Measurements from ENCODE around the gene SHF. TPM values are rescaled to one million over a fixed set of nuclear protein-coding genes. Genes with fewer than 3 reads are reported as not detected.
A peak's percentile ranks its signal among the peaks of the same experiment; 100 is the strongest.

The SHF gene
- total RNA-seq, 1 donor from 2014 or later = 6.4 TPM

GRCh38 chr15:45161666-45162065 lies 26.1 kb downstream of the SHF start:
- no peak overlapping the region for H3K4me3 ChIP-seq
- H3K4me1 ChIP-seq = peaks cover 69% of the 10 kb centered on the region
- ATAC-seq (no peak), DNase-seq (no peak)
- H3K27ac ChIP-seq = peak overlapping the region; percentile 32
- no peaks in the 10 kb centered on the region for H3K9me3 ChIP-seq
- H3K27me3 ChIP-seq (ENCODE audit: low read depth) = no peaks in the 10 kb centered on the region
- H3K36me3 ChIP-seq = peaks cover 30% of the 10 kb centered on the region
- intact Hi-C loops (cut with DNase I) = no loop called here
- TF ChIP-seq CTCF (IDR thresholded peaks at IDR 0.05) = no peak

GRCh38 chr15:45157974-45158373 lies 29.8 kb downstream of the SHF start:
- Histone ChIP-seq H3K27ac (no peak overlapping the region), H3K36me3 (peaks cover 44% of the 10 kb centered on the region), H3K4me1 (peaks cover 40% of the 10 kb centered on the region), H3K4me3 (no peak overlapping the region), H3K27me3 (ENCODE audit: low read depth) (no peaks in the 10 kb centered on the region), H3K9me3 (no peaks in the 10 kb centered on the region)
- intact Hi-C loops (cut with DNase I) = no loop called here
- DNase-seq = no peak
- no peak for TF ChIP-seq CTCF (IDR thresholded peaks at IDR 0.05)
- ATAC-seq = no peak

GRCh38 chr15:45156744-45157455 lies 30.9 kb downstream of the SHF start:
- no peak for TF ChIP-seq CTCF (IDR thresholded peaks at IDR 0.05)
- Histone ChIP-seq H3K4me1 (peaks cover 29% of the 10 kb centered on the region), H3K27me3 (ENCODE audit: low read depth) (no peaks in the 10 kb centered on the region), H3K9me3 (no peaks in the 10 kb centered on the region), H3K36me3 (peaks cover 50% of the 10 kb centered on the region), H3K27ac (no peak overlapping the region), H3K4me3 (no peak overlapping the region)
- DNase-seq = no peak
- intact Hi-C loops (cut with DNase I) = no loop called here
- no peak for ATAC-seq

- peaks cover 22% of the 10 kb centered on the region for H3K4me1 ChIP-seq
- H3K4me3 ChIP-seq = no peak overlapping the region
- intact Hi-C loops (cut with DNase I) = no loop called here
- no peak overlapping the region for H3K27ac ChIP-seq
- H3K9me3 ChIP-seq = no peaks in the 10 kb centered on the region
- ATAC-seq (no peak), DNase-seq (no peak)
- H3K27me3 ChIP-seq (ENCODE audit: low read depth) = no peaks in the 10 kb centered on the region
- no peak for TF ChIP-seq CTCF (IDR thresholded peaks at IDR 0.05)
- H3K36me3 ChIP-seq = peaks cover 57% of the 10 kb centered on the region
Observed at GRCh38 chr15:45155739-45156138, 32.0 kb downstream of the SHF start.

- intact Hi-C loops (cut with DNase I) = no loop called here
- H3K27me3 ChIP-seq (ENCODE audit: low read depth) = no peaks in the 10 kb centered on the region
- peaks cover 56% of the 10 kb centered on the region for H3K36me3 ChIP-seq
- no peak overlapping the region for H3K27ac ChIP-seq
- DNase-seq (peak; percentile 38), ATAC-seq (no peak)
- no peak for TF ChIP-seq CTCF (IDR thresholded peaks at IDR 0.05)
- H3K4me1 ChIP-seq = no peaks in the 10 kb centered on the region
- H3K9me3 ChIP-seq = no peaks in the 10 kb centered on the region
- H3K4me3 ChIP-seq = no peak overlapping the region
Observed at GRCh38 chr15:45151998-45152828, 35.6 kb downstream of the SHF start.
